Measurements from ENCODE around the gene MGAT4A. TPM values are rescaled to one million over a fixed set of nuclear protein-coding genes. Genes with fewer than 3 reads are reported as not detected.

The MGAT4A gene
- total and polyA plus RNA-seq, 2 donors (not counting 1 experiment from before 2014, with no cell fraction given), result 16.5 to 32.7 TPM

DNA sequence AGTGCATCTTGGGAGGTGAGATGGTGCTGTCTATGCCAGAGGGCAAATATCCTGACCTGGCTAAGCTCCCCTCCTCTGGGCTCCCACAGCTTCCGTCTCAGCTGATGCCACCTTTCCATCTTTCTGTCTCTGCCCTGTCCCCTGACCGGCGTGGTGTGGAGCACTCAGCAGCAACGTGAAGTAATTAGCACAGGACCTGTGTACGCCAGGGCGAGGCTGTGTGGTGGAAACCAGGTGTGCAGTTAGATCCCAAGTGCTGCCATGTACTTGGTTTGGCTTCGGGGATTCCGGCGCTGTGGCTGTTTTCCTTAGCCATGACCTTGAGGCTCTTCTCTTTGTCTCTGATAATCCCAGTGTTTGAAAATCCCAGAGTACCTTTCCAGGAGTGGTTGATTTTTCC is 159.1 kb downstream of the MGAT4A start:
- H3K4me3 ChIP-seq (ENCODE audit: control extremely low read depth in 1 of 5, extremely low read depth in 1 of 5, insufficient read depth in 1 of 5, low read depth in 2 of 5, low read length in 4 of 5), result no peak overlapping the region
- H3K4me1 ChIP-seq (ENCODE audit: control insufficient read depth in 2 of 2, insufficient read depth in 2 of 2, low read length in 2 of 2), result no peaks in the 10 kb centered on the region
- no peaks in the 10 kb centered on the region for H3K9me3 ChIP-seq (ENCODE audit: control extremely low read depth in 1 of 3, control insufficient read depth in 2 of 3, insufficient read depth in 1 of 3, low read length in 2 of 3)
- no peaks in the 10 kb centered on the region for H3K9me3 Mint-ChIP-seq (ENCODE audit: insufficient read depth)
- no peaks in the 10 kb centered on the region for H3K4me1 Mint-ChIP-seq
- ATAC-seq (ENCODE audit: low read depth) (no peak), DNase-seq (no peak)
- no peak overlapping the region for H3K4me3 Mint-ChIP-seq
- no peaks in the 10 kb centered on the region for H3K27me3 Mint-ChIP-seq
- no peaks in the 10 kb centered on the region for H4K20me1 ChIP-seq (ENCODE audit: control insufficient read depth, insufficient read depth, low read length, poor library complexity, severe bottlenecking)
- no peak overlapping the region for H3K27ac ChIP-seq (ENCODE audit: low read length in 2 of 2)
- intact Hi-C loops (cut with micrococcal nuclease), result no loop called here
- ChIA-PET POLR2A (no interaction called here), CTCF (interaction anchor here (0.6 to 4.4 kb wide), 3 partner anchors 14 to 159 kb away, joined by 3 to 31 read pairs (median 3); no protein-coding TSS in a partner anchor)
- no peaks in the 10 kb centered on the region for H3K27me3 ChIP-seq (replicated peaks in 1 of 4; ENCODE audit: control extremely low read depth in 1 of 4, control insufficient read depth in 3 of 4, insufficient read depth in 4 of 4, low read length in 3 of 4)
- H2AFZ ChIP-seq (ENCODE audit: insufficient read depth, low read depth, low read length, poor library complexity, severe bottlenecking), result no peak overlapping the region
- no peak overlapping the region for H3K9ac ChIP-seq (ENCODE audit: low read length)
- TF ChIP-seq, protein P1, sequence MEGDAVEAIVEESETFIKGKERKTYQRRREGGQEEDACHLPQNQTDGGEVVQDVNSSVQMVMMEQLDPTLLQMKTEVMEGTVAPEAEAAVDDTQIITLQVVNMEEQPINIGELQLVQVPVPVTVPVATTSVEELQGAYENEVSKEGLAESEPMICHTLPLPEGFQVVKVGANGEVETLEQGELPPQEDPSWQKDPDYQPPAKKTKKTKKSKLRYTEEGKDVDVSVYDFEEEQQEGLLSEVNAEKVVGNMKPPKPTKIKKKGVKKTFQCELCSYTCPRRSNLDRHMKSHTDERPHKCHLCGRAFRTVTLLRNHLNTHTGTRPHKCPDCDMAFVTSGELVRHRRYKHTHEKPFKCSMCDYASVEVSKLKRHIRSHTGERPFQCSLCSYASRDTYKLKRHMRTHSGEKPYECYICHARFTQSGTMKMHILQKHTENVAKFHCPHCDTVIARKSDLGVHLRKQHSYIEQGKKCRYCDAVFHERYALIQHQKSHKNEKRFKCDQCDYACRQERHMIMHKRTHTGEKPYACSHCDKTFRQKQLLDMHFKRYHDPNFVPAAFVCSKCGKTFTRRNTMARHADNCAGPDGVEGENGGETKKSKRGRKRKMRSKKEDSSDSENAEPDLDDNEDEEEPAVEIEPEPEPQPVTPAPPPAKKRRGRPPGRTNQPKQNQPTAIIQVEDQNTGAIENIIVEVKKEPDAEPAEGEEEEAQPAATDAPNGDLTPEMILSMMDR (IDR thresholded peaks at IDR 0.05), result no peak
- no peak for TF ChIP-seq EZH2 (IDR thresholded peaks at IDR 0.05; ENCODE audit: borderline replicate concordance, insufficient read depth, low read depth, low read length, poor library complexity, severe bottlenecking)
- over 99% methylated on average over 9 of the region's 9 CpGs for WGBS (ENCODE audit: insufficient coverage)
- no peak overlapping the region for H3K27ac Mint-ChIP-seq
- no peaks in the 10 kb centered on the region for H3K79me2 ChIP-seq (ENCODE audit: control insufficient read depth, insufficient read depth, low read length)
- no peak overlapping the region for H3K4me2 ChIP-seq (replicated peaks; ENCODE audit: low read depth, low read length, poor library complexity, severe bottlenecking)
- H3K36me3 ChIP-seq (replicated peaks in 1 of 2; ENCODE audit: control extremely low read depth in 1 of 2, control insufficient read depth in 1 of 2, extremely low read depth in 1 of 2, insufficient read depth in 2 of 2, low read length in 1 of 2), result peaks cover 15 to 19% of the 10 kb centered on the region in 2 experiments

DNA sequence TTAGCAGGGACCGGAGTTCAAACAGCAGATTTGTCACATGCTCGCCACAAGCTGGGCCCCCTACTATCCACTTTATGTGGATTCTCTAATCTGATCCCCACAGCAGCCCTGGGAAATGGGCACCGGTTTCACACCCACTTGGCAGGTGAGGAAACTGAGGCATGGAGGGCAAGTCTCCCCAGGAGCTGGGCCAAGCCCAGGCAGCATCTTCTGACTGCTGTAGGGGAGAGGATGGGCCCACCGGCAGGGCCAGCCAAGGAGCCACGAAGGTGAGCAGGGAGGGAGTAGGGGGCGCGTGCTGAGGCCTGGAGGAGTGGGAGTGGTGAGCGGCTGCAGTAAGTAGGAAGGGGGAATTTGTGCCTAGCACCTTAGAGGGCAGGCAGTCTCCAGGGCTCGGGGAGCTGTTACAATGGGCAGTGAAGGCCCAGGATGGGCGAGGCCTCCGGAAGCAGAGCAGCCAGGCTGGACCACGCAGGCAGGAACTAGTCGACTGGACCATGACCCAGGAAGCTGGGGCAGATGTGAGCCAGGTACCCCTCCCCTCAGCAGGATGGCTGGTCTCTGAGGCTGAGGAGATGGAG is 159.7 kb downstream of the MGAT4A start:
- WGBS (ENCODE audit: insufficient coverage), result 95% methylated on average over 12 of the region's 13 CpGs
- H3K4me3 Mint-ChIP-seq, result no peak overlapping the region
- Histone ChIP-seq H3K4me1 (ENCODE audit: control insufficient read depth in 2 of 2, insufficient read depth in 2 of 2, low read length in 2 of 2) (no peaks in the 10 kb centered on the region), H3K4me3 (ENCODE audit: control extremely low read depth in 1 of 5, extremely low read depth in 1 of 5, insufficient read depth in 1 of 5, low read depth in 2 of 5, low read length in 4 of 5) (no peak overlapping the region), H3K27ac (ENCODE audit: low read length in 2 of 2) (no peak overlapping the region), H3K9me3 (ENCODE audit: control extremely low read depth in 1 of 3, control insufficient read depth in 2 of 3, insufficient read depth in 1 of 3, low read length in 2 of 3) (no peaks in the 10 kb centered on the region), H3K27me3 (replicated peaks in 1 of 4; ENCODE audit: control extremely low read depth in 1 of 4, control insufficient read depth in 3 of 4, insufficient read depth in 4 of 4, low read length in 3 of 4) (no peaks in the 10 kb centered on the region), H4K20me1 (ENCODE audit: control insufficient read depth, insufficient read depth, low read length, poor library complexity, severe bottlenecking) (no peaks in the 10 kb centered on the region), H3K4me2 (replicated peaks; ENCODE audit: low read depth, low read length, poor library complexity, severe bottlenecking) (no peak overlapping the region), H3K9ac (ENCODE audit: low read length) (no peak overlapping the region), H3K79me2 (ENCODE audit: control insufficient read depth, insufficient read depth, low read length) (no peaks in the 10 kb centered on the region), H2AFZ (ENCODE audit: insufficient read depth, low read depth, low read length, poor library complexity, severe bottlenecking) (no peak overlapping the region), H3K36me3 (replicated peaks in 1 of 2; ENCODE audit: control extremely low read depth in 1 of 2, control insufficient read depth in 1 of 2, extremely low read depth in 1 of 2, insufficient read depth in 2 of 2, low read length in 1 of 2) (peaks cover 15 to 20% of the 10 kb centered on the region in 2 experiments)
- DNase-seq (no peak), ATAC-seq (ENCODE audit: low read depth) (no peak)
- H3K9me3 Mint-ChIP-seq (ENCODE audit: insufficient read depth), result no peaks in the 10 kb centered on the region
- H3K27ac Mint-ChIP-seq, result no peak overlapping the region
- intact Hi-C loops (cut with micrococcal nuclease), result no loop called here
- no peaks in the 10 kb centered on the region for H3K27me3 Mint-ChIP-seq
- TF ChIP-seq, protein P1 (IDR thresholded peaks at IDR 0.05), result no peak
- TF ChIP-seq EZH2 (IDR thresholded peaks at IDR 0.05; ENCODE audit: borderline replicate concordance, insufficient read depth, low read depth, low read length, poor library complexity, severe bottlenecking), result no peak
- no peaks in the 10 kb centered on the region for H3K4me1 Mint-ChIP-seq
- ChIA-PET POLR2A (no interaction called here), CTCF (interaction anchor here (0.9 to 4.4 kb wide), 2 partner anchors 13 to 158 kb away, joined by 3 to 31 read pairs; no protein-coding TSS in a partner anchor)
